ENCODE measurements around the gene CDCA4.

GRCh38 chr14:105065280-105066228 lies 44.7 kb upstream of the CDCA4 start, which contains the start of gene GPR132:
- TF ChIP-seq POLR2AphosphoS5 (IDR thresholded peaks at IDR 0.05; ENCODE audit: low read depth, low read length) (no peak), SIN3A (IDR thresholded peaks at IDR 0.05; ENCODE audit: borderline replicate concordance, insufficient read depth, low read length) (no peak)
- TF ChIP-seq, protein P1, sequence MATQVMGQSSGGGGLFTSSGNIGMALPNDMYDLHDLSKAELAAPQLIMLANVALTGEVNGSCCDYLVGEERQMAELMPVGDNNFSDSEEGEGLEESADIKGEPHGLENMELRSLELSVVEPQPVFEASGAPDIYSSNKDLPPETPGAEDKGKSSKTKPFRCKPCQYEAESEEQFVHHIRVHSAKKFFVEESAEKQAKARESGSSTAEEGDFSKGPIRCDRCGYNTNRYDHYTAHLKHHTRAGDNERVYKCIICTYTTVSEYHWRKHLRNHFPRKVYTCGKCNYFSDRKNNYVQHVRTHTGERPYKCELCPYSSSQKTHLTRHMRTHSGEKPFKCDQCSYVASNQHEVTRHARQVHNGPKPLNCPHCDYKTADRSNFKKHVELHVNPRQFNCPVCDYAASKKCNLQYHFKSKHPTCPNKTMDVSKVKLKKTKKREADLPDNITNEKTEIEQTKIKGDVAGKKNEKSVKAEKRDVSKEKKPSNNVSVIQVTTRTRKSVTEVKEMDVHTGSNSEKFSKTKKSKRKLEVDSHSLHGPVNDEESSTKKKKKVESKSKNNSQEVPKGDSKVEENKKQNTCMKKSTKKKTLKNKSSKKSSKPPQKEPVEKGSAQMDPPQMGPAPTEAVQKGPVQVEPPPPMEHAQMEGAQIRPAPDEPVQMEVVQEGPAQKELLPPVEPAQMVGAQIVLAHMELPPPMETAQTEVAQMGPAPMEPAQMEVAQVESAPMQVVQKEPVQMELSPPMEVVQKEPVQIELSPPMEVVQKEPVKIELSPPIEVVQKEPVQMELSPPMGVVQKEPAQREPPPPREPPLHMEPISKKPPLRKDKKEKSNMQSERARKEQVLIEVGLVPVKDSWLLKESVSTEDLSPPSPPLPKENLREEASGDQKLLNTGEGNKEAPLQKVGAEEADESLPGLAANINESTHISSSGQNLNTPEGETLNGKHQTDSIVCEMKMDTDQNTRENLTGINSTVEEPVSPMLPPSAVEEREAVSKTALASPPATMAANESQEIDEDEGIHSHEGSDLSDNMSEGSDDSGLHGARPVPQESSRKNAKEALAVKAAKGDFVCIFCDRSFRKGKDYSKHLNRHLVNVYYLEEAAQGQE (IDR thresholded peaks at IDR 0.05; ENCODE audit: insufficient read depth in 1 of 2, low read depth in 2 of 2, low read length in 2 of 2): no peak
